PC-3 (cell line): ENCODE measurements around the gene CMTM4. TPM values are rescaled to one million over a fixed set of nuclear protein-coding genes. Genes with fewer than 3 reads are reported as not detected.

ENCODE experiments used
- ATAC-seq: fragments of 200-7000 bp; cut with Tn5 transposase; 2 replicates; pipeline ENCODE4 v1.9.1; 2020; ENCODE audit warnings: mild to moderate bottlenecking, moderate library complexity
- BruUV-seq: library from RNA; stranded (reverse); fragments of 400-500 nt; replicated peaks from 2 replicates; lab custom pipeline; 2021; lab: Mats Ljungman, UMichigan
- CTCF ChIA-PET: fragments of 300-600 bp; sonication (Branson Sonifier 250); formaldehyde crosslinking; loops from one replicate; lab custom pipeline; 2022; ENCODE audit warnings: antibody characterized with exemption; lab: Charles Lee
- POLR2A ChIA-PET: fragments of 300-600 bp; sonication (Branson Sonifier 250); formaldehyde crosslinking; loops from one replicate; lab custom pipeline; 2022; ENCODE audit warnings: antibody characterized with exemption; ENCODE audit not compliant: unreplicated experiment; lab: Charles Lee
- DNase-seq: peaks from one replicate; pipeline ENCODE4 v3.0.0-alpha.2; 2015
- H2AFZ ChIP-seq: fragments of 300-600 bp; sonication (generic); 2 replicates; pipeline ENCODE4 v1.6.0; 2016; ENCODE audit warnings: antibody characterized with exemption, low read length
- H3F3A ChIP-seq: fragments of 300-600 bp; sonication (generic); one replicate; pipeline ENCODE4 v1.6.0; 2017; ENCODE audit warnings: antibody characterized with exemption, low read length, control low read depth, mild to moderate bottlenecking; ENCODE audit not compliant: unreplicated experiment
- H3K27ac ChIP-seq: fragments of 300-600 bp; sonication (generic); 2 replicates; pipeline ENCODE4 v1.5.1; 2016; ENCODE audit warnings: mild to moderate bottlenecking, low read length
- H3K27me3 ChIP-seq: fragments of 300-600 bp; sonication (generic); 2 replicates; pipeline ENCODE4 v1.6.1; 2016; ENCODE audit warnings: low read length, mixed read lengths
- H3K36me3 ChIP-seq: fragments of 300-600 bp; sonication (generic); 2 replicates; pipeline ENCODE4 v1.6.1; 2016; ENCODE audit warnings: low read depth, mixed run types, low read length, mixed read lengths
- H3K4me1 ChIP-seq: fragments of 300-600 bp; sonication (generic); 2 replicates; pipeline ENCODE4 v1.5.1; 2016; ENCODE audit warnings: low read length; ENCODE audit not compliant: insufficient read depth
- H3K4me2 ChIP-seq: fragments of 300-600 bp; sonication (generic); 2 replicates; pipeline ENCODE4 v1.6.0; 2016; ENCODE audit warnings: low read length
- H3K4me3 ChIP-seq: fragments of 300-600 bp; sonication (generic); 2 replicates; pipeline ENCODE4 v1.5.1; 2016; ENCODE audit warnings: mild to moderate bottlenecking, low read length, mixed read lengths
- H3K79me2 ChIP-seq: fragments of 300-600 bp; sonication (generic); 2 replicates; pipeline ENCODE4 v1.6.1; 2017; ENCODE audit warnings: low read length, mixed read lengths
- H3K9ac ChIP-seq: fragments of 300-600 bp; sonication (generic); 2 replicates; pipeline ENCODE4 v1.6.0; 2016; ENCODE audit warnings: mild to moderate bottlenecking, low read length
- H3K9me2 ChIP-seq: fragments of 300-600 bp; sonication (generic); replicated peaks from 2 replicates; pipeline ENCODE4 v1.6.1; 2016; ENCODE audit warnings: mixed run types, low read length, mixed read lengths
- H3K9me3 ChIP-seq: fragments of 300-600 bp; sonication (generic); 2 replicates; pipeline ENCODE4 v1.6.1; 2016; ENCODE audit warnings: low read length, mixed read lengths
- H4K20me1 ChIP-seq: fragments of 300-600 bp; sonication (generic); 2 replicates; pipeline ENCODE4 v1.6.1; 2016; ENCODE audit warnings: low read length, mixed read lengths
- CTCF ChIP-seq: fragments of 300-600 bp; sonication (generic); conservative IDR thresholded peaks from 2 replicates; pipeline ENCODE4 v1.5.1; 2017; ENCODE audit warnings: antibody characterized with exemption, low read depth, mild to moderate bottlenecking, low read length
- EZH2 ChIP-seq: fragments of 300-600 bp; sonication (generic); IDR thresholded peaks from one replicate; pipeline ENCODE4 v1.6.1; 2017; ENCODE audit warnings: antibody characterized with exemption, mild to moderate bottlenecking, low read length; ENCODE audit not compliant: unreplicated experiment
- EZH2phosphoT487 ChIP-seq: fragments of 300-600 bp; sonication (generic); IDR thresholded peaks from 2 replicates; pipeline ENCODE4 v1.6.1; 2018; ENCODE audit warnings: mild to moderate bottlenecking, antibody characterized with exemption, low read length, borderline replicate concordance
- intact Hi-C: fragments of 100-400 bp; cut with micrococcal nuclease; formaldehyde crosslinking; loops from 2 replicates; pipeline ENCODE4 v1.9.0; 2023
- total RNA-seq: library from RNA; depleted of rRNA; stranded (reverse); fragments of >200 nt; gene quantifications from 2 replicates; pipeline ENCODE4 v1.2.3, GENCODE V29; 2014

CMTM4 gene
- total RNA-seq, 1 experiment from 2014 or later = 16.9 TPM

DNA sequence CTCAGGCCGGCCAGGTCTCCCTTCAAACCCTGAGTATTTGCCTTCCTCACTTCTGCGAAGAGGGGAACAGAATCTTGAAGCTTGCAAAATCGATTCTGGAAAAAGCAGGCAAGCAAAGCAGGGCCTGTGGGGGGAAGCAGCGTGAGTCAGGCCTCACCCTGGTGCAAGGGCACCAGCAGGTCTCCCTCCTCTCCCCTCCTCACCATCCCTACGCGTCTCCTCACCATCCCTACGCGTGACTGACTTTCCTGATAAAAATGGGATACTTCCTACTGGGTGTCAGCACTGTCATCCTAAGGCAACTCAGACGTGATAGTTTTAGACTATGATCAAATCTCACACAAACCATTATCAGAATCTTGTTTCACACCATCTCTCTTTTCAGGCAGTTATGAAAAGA lies 80.0 kb downstream of the CMTM4 start:
- no peaks in the 10 kb centered on the region for H3F3A ChIP-seq
- H3K4me3 ChIP-seq = no peak overlapping the region
- H4K20me1 ChIP-seq = no peaks in the 10 kb centered on the region
- CTCF ChIA-PET = interaction anchor here (1.0 kb wide), 1 partner anchor 8 kb away, joined by 4 read pairs; no protein-coding TSS in a partner anchor
- TF ChIP-seq EZH2phosphoT487 (no peak), CTCF (no peak), EZH2 (no peak)
- H3K9me2 ChIP-seq = no peaks in the 10 kb centered on the region
- intact Hi-C loops = no loop called here
- no peak overlapping the region for H3K27ac ChIP-seq
- H3K36me3 ChIP-seq = no peaks in the 10 kb centered on the region; the same call in 1 of the 2 replicates
- no peak overlapping the region for H3K9ac ChIP-seq
- no peaks in the 10 kb centered on the region for H3K27me3 ChIP-seq
- H3K4me2 ChIP-seq = no peak overlapping the region
- H3K4me1 ChIP-seq = peaks cover 26% of the 10 kb centered on the region
- BruUV-seq = no TSS peak
- ATAC-seq (no peak), DNase-seq (no peak)
- no peaks in the 10 kb centered on the region for H3K79me2 ChIP-seq
- POLR2A ChIA-PET = no interaction called here
- H3K9me3 ChIP-seq = no peaks in the 10 kb centered on the region
- no peak overlapping the region for H2AFZ ChIP-seq

- H3K79me2 ChIP-seq = no peaks in the 10 kb centered on the region
- no peaks in the 10 kb centered on the region for H3K27me3 ChIP-seq
- DNase-seq (no peak), ATAC-seq (no peak)
- intact Hi-C loops = no loop called here
- H3F3A ChIP-seq = no peaks in the 10 kb centered on the region
- H3K36me3 ChIP-seq = no peaks in the 10 kb centered on the region; the same call in 1 of the 2 replicates
- H3K4me3 ChIP-seq = no peak overlapping the region
- BruUV-seq = no TSS peak
- H2AFZ ChIP-seq = no peak overlapping the region
- no peaks in the 10 kb centered on the region for H3K9me3 ChIP-seq
- H3K4me1 ChIP-seq = peaks cover 26% of the 10 kb centered on the region
- no peaks in the 10 kb centered on the region for H3K9me2 ChIP-seq
- H3K4me2 ChIP-seq = no peak overlapping the region
- no peak overlapping the region for H3K9ac ChIP-seq
- no peaks in the 10 kb centered on the region for H4K20me1 ChIP-seq
- TF ChIP-seq CTCF = no peak
- TF ChIP-seq EZH2phosphoT487 = no peak
- no peak for TF ChIP-seq EZH2
- ChIA-PET CTCF (no interaction called here), POLR2A (no interaction called here)
- no peak overlapping the region for H3K27ac ChIP-seq
Observed at GRCh38 chr16:66616169-66616568, 80.4 kb downstream of the CMTM4 start.

GRCh38 chr16:66614161-66614802 lies 82.3 kb downstream of the CMTM4 start:
- BruUV-seq = no TSS peak
- DNase-seq (no peak), ATAC-seq (no peak)
- peaks cover 22% of the 10 kb centered on the region for H3K4me1 ChIP-seq
- intact Hi-C loops = no loop called here
- no peak overlapping the region for H2AFZ ChIP-seq
- H3K9me3 ChIP-seq = no peaks in the 10 kb centered on the region
- ChIA-PET POLR2A (interaction anchor here (0.5 kb wide), 1 partner anchor 97 kb away, joined by 3 read pairs; no protein-coding TSS in a partner anchor), CTCF (no interaction called here)
- H3K9me2 ChIP-seq = no peaks in the 10 kb centered on the region
- TF ChIP-seq EZH2phosphoT487 (no peak), CTCF (no peak), EZH2 (no peak)
- no peak overlapping the region for H3K27ac ChIP-seq
- no peak overlapping the region for H3K4me3 ChIP-seq
- H3K27me3 ChIP-seq = no peaks in the 10 kb centered on the region
- no peaks in the 10 kb centered on the region for H3F3A ChIP-seq
- no peaks in the 10 kb centered on the region for H4K20me1 ChIP-seq
- no peaks in the 10 kb centered on the region for H3K79me2 ChIP-seq
- no peak overlapping the region for H3K9ac ChIP-seq
- no peak overlapping the region for H3K4me2 ChIP-seq
- H3K36me3 ChIP-seq = no peaks in the 10 kb centered on the region; the same call in 1 of the 2 replicates
